Activated B cell treated with CpG ODN at 0.5 μM for 24 hours (primary cell): ENCODE measurements around the gene CPNE7. TPM values are rescaled to one million over a fixed set of nuclear protein-coding genes. Genes with fewer than 3 reads are reported as not detected.

Experiments
- ATAC-seq: fragments of 200-7000 bp; cut with Tn5 transposase; one replicate; pipeline ENCODE4 v1.10.0; 2021; ENCODE audit warnings: low read depth, mild to moderate bottlenecking, moderate library complexity
- CTCF ChIA-PET: fragments of 350-600 bp; sonication (Branson Sonifier 250); formaldehyde crosslinking; loops from one replicate; lab custom pipeline; 2021; ENCODE audit warnings: antibody characterized with exemption; lab: Charles Lee
- POLR2A ChIA-PET: fragments of 350-600 bp; sonication (Branson Sonifier 250); formaldehyde crosslinking; loops from one replicate; lab custom pipeline; 2021; ENCODE audit warnings: antibody characterized with exemption; lab: Charles Lee
- DNase-seq: peaks from one replicate; pipeline ENCODE4 v3.0.0; 2022
- H3K27ac Mint-ChIP-seq: one replicate; pipeline ENCODE4 v1.8.0; 2020; ENCODE audit warnings: mixed read lengths
- H3K27me3 Mint-ChIP-seq: one replicate; pipeline ENCODE4 v1.8.0; 2021; ENCODE audit warnings: mixed read lengths
- H3K36me3 Mint-ChIP-seq: one replicate; pipeline ENCODE4 v1.8.0; 2021; ENCODE audit warnings: low read depth, mixed read lengths
- H3K4me1 Mint-ChIP-seq: one replicate; pipeline ENCODE4 v1.8.0; 2021; ENCODE audit warnings: mixed read lengths
- H3K4me3 Mint-ChIP-seq: one replicate; pipeline ENCODE4 v1.8.0; 2020; ENCODE audit warnings: mild to moderate bottlenecking, mixed read lengths
- H3K9me3 Mint-ChIP-seq: one replicate; pipeline ENCODE4 v1.8.0; 2020; ENCODE audit warnings: mixed read lengths
- intact Hi-C: fragments of 100-400 bp; cut with micrococcal nuclease; formaldehyde crosslinking; loops from one replicate; pipeline ENCODE4 v1.15.1; 2024
- total RNA-seq: library from RNA; stranded (reverse); gene quantifications from 2 replicates; pipeline ENCODE4 v1.2.3, GENCODE V29; 2022
- TF ChIP-seq, protein P1 (sequence below): fragments of 200-600 bp; IDR thresholded peaks from one replicate; pipeline ENCODE4 v1.8.0; 2022; ENCODE audit warnings: antibody characterized with exemption, mild to moderate bottlenecking

CPNE7 gene
- total RNA-seq: 2.0 and 2.7 TPM in 2 replicates

DNA sequence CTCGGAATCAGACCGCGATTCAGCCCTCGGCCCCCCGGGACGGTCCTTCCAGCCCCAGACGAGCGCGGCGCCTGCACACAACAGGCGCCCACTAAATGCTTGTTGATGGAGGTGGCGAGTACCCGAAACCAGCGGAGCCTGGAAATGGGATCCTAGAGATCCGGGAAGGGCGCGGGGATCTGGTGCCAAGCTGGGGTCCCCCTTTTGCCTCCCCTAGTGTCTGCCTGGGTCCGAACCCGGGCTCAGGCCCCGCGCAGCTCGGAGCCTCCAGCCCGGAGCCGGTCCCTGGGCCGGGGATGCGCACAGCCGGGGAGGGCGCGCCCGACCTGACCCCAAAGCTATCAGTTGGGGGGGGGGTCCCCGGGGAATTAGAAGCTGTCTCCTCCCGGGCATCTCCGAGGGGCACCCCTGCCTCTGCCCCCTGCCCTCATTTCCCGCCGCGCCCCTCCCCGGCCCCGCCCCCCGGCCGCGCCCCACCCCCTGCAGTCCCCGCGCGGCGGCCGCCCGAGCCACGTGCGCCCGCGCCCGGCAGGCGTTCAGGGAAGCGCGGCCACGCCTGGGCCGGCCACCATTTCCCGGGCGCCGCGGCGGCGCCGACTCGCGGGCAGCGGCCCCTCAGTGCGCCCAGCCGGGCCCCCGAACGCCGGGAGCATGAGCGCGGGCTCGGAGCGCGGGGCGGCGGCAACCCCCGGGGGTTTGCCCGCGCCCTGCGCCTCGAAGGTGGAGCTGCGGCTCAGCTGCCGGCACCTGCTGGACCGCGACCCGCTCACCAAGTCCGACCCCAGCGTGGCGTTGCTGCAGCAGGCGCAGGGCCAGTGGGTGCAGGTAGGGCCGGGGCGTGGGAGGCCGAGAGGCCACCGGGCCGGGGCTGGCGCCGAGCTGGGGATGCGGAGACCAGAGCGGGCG is at the start of gene CPNE7:
Gene CPNE7, plus strand, starts transcription at position 512 of the 906 bp plus-strand sequence. Its CDS starts 140 bp downstream, at position 652.
- intact Hi-C loops: loop anchor here (2.0 kb wide), 2 partner anchors 65 to 285 kb away; no protein-coding TSS in a partner anchor
- DNase-seq: peak; percentile 35
- H3K27ac Mint-ChIP-seq: no peak within 1 kb of the TSS
- ChIA-PET CTCF (interaction anchor here (1.6 kb wide), 1 partner anchor 10 kb away, joined by 3 read pairs; no protein-coding TSS in a partner anchor), POLR2A (interaction anchor here (0.6 to 1.1 kb wide), 5 partner anchors 10 to 692 kb away, joined by 3 to 5 read pairs (median 3); partner anchors contain the start of gene SPIRE2)
- TF ChIP-seq, protein P1, sequence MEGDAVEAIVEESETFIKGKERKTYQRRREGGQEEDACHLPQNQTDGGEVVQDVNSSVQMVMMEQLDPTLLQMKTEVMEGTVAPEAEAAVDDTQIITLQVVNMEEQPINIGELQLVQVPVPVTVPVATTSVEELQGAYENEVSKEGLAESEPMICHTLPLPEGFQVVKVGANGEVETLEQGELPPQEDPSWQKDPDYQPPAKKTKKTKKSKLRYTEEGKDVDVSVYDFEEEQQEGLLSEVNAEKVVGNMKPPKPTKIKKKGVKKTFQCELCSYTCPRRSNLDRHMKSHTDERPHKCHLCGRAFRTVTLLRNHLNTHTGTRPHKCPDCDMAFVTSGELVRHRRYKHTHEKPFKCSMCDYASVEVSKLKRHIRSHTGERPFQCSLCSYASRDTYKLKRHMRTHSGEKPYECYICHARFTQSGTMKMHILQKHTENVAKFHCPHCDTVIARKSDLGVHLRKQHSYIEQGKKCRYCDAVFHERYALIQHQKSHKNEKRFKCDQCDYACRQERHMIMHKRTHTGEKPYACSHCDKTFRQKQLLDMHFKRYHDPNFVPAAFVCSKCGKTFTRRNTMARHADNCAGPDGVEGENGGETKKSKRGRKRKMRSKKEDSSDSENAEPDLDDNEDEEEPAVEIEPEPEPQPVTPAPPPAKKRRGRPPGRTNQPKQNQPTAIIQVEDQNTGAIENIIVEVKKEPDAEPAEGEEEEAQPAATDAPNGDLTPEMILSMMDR: no peak
- peaks cover 22% of the 10 kb centered on the region for H3K4me1 Mint-ChIP-seq
- H3K36me3 Mint-ChIP-seq: no peaks in the 10 kb centered on the region
- H3K27me3 Mint-ChIP-seq: peaks cover 8% of the 10 kb centered on the region
- ATAC-seq: peak; percentile 41
- H3K4me3 Mint-ChIP-seq: peak within 1 kb of the TSS; percentile 74
- no peaks in the 10 kb centered on the region for H3K9me3 Mint-ChIP-seq

DNA sequence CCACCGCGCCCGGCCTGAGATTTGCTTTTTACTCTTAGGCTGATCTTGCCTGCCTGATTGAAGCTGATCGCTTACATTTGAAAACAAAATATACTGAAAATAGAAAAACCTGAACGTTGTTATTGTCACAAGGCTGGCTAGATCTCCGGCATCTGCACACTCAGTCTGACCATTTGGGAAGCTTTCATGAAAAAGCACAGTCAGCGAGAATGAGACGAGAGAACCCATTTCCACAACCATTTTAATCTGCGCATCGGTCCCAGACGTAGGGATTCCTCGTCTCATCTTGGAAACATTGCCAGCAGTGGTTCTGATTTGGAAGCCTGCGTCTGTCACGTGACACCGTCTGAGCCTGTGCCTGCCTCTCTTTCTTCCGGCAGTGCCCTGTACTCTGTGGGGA is 46.5 kb upstream of the CPNE7 start:
- H3K9me3 Mint-ChIP-seq: no peaks in the 10 kb centered on the region
- ATAC-seq: no peak
- intact Hi-C loops: no loop called here
- TF ChIP-seq, protein P1: no peak
- H3K4me3 Mint-ChIP-seq: no peak overlapping the region
- H3K27me3 Mint-ChIP-seq: no peaks in the 10 kb centered on the region
- ChIA-PET CTCF (no interaction called here), POLR2A (no interaction called here)
- peaks cover 21% of the 10 kb centered on the region for H3K4me1 Mint-ChIP-seq
- no peak overlapping the region for H3K27ac Mint-ChIP-seq
- no peak for DNase-seq
- peaks cover 84% of the 10 kb centered on the region for H3K36me3 Mint-ChIP-seq

DNA sequence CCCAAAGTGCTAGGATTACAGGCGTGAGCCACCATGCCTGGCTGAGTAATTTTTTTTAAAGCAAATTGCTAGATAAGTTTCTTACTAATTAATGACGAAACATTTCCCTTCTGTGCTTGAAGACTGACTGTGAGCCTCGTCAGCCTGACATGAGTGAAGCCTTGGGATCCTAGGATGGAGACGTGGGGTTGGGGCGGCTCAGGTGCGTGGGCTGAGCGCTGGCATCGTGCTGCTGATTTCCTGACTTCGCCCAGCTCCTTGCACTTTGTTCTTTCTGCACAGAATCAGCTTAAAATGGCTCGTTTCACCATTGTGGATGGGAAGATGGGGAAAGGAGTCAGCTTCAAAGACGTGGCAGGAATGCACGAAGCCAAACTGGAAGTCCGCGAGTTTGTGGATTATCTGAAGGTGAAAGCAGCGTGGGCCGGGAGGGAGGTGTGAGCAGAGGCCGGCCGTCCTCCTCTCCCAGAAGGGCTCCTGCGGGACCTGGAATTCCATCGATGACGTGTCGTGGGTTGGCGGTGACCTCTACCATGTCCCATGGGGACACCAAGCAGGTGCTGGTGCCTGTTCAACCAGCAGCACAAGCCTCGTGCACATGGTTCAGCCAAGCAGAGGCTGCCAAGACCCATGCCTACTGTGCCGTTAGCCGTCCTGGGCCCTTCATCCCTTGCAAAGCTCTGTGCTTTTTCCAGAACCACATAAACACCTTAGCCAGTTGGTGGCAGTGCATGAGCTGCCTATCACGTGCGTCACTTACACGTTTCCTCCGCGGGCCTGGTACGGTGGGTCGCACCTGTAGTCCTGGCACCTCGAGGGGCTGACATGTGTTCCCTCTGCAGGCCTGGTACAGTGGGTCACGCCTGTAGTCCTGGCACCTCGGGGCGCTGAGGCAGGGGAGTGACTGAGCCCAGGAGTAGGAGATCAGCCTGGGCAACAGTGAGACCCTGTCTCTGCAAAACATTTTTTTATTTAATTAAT is 44.9 kb upstream of the CPNE7 start:
- no peak overlapping the region for H3K27ac Mint-ChIP-seq
- CTCF ChIA-PET: no interaction called here
- POLR2A ChIA-PET: interaction anchor here (0.6 kb wide), 1 partner anchor 13 kb away, joined by 9 read pairs; no protein-coding TSS in a partner anchor
- intact Hi-C loops: no loop called here
- DNase-seq: no peak
- no peaks in the 10 kb centered on the region for H3K27me3 Mint-ChIP-seq
- no peak overlapping the region for H3K4me3 Mint-ChIP-seq
- ATAC-seq: no peak
- H3K9me3 Mint-ChIP-seq: no peaks in the 10 kb centered on the region
- H3K4me1 Mint-ChIP-seq: peaks cover 25% of the 10 kb centered on the region
- H3K36me3 Mint-ChIP-seq: peaks cover 74% of the 10 kb centered on the region
- TF ChIP-seq, protein P1: no peak

DNA sequence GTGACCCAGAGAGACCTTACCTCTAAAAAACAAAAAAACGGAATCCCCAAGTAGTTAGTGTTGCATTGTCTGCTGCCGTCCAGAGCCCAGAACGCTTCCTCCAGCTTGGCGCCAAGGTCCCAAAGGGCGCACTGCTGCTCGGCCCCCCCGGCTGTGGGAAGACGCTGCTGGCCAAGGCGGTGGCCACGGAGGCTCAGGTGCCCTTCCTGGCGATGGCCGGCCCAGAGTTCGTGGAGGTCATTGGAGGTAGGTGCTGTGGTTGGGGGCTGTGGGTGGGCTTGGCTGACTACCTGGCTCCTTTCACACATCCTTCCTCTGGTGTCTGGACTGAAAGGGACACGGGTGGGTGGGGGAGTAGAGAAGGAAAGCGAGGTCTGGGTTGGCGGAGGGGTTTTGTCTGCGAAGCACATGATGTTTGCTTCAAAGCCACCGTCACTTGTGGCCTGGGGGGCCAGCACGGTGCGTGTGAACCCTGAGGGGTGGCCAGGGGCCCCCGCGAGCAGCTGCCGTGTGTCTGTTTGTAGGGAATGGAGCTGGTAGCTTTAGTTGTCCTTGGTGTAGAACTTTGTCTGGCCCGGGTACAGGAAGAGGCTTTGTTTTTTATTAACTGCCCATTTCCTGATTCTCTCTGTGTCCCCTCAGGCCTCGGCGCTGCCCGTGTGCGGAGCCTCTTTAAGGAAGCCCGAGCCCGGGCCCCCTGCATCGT is 43.6 kb upstream of the CPNE7 start:
- intact Hi-C loops: no loop called here
- ATAC-seq (no peak), DNase-seq (no peak)
- Mint-ChIP-seq H3K27me3 (no peaks in the 10 kb centered on the region), H3K4me3 (no peak overlapping the region), H3K9me3 (no peaks in the 10 kb centered on the region), H3K36me3 (peaks cover 67% of the 10 kb centered on the region), H3K4me1 (peaks cover 22% of the 10 kb centered on the region), H3K27ac (no peak overlapping the region)
- TF ChIP-seq, protein P1: no peak
- CTCF ChIA-PET: no interaction called here
- POLR2A ChIA-PET: interaction anchor here (0.7 to 1.8 kb wide), 2 partner anchors 17 to 215 kb away, joined by 3 read pairs; no protein-coding TSS in a partner anchor
